Measurements from ENCODE around the gene RIPOR1. TPM values are rescaled to one million over a fixed set of nuclear protein-coding genes. Genes with fewer than 3 reads are reported as not detected.

The RIPOR1 gene
- total RNA-seq, 1 donor from 2014 or later = 73.7 TPM

- intact Hi-C loops (cut with DNase I) = loop anchor here (10.0 kb wide), 1 partner anchor 69 kb away; no protein-coding TSS in a partner anchor
- DNase-seq (no peak), ATAC-seq (ENCODE audit: poor library complexity) (no peak)
Observed at GRCh38 chr16:67565470-67566100, 37.0 kb downstream of the RIPOR1 start.

GRCh38 chr16:67571464-67571863 lies 42.8 kb downstream of the RIPOR1 start:
- DNase-seq (no peak), ATAC-seq (ENCODE audit: poor library complexity) (no peak)
- intact Hi-C loops (cut with DNase I) = no loop called here

GRCh38 chr16:67571981-67572431 lies 43.4 kb downstream of the RIPOR1 start:
- intact Hi-C loops (cut with DNase I) = no loop called here
- ATAC-seq (ENCODE audit: poor library complexity) (no peak), DNase-seq (no peak)

- intact Hi-C loops (cut with DNase I) = no loop called here
- ATAC-seq (ENCODE audit: poor library complexity) (no peak), DNase-seq (no peak)
Observed at GRCh38 chr16:67579686-67580085, 51.1 kb downstream of the RIPOR1 start.

GRCh38 chr16:67580202-67580601 lies 51.6 kb downstream of the RIPOR1 start:
- ATAC-seq (ENCODE audit: poor library complexity) (no peak), DNase-seq (no peak)
- intact Hi-C loops (cut with DNase I) = no loop called here

GRCh38 chr16:67593288-67593687 lies 64.7 kb downstream of the RIPOR1 start:
- DNase-seq (no peak), ATAC-seq (ENCODE audit: poor library complexity) (no peak)
- intact Hi-C loops (cut with DNase I) = no loop called here

GRCh38 chr16:67593701-67594100 lies 65.1 kb downstream of the RIPOR1 start:
- no peak for ATAC-seq (ENCODE audit: poor library complexity)
- no peak for DNase-seq
- intact Hi-C loops (cut with DNase I) = no loop called here

- DNase-seq (no peak), ATAC-seq (ENCODE audit: poor library complexity) (no peak)
- intact Hi-C loops (cut with DNase I) = no loop called here
Observed at GRCh38 chr16:67594256-67594915, 65.8 kb downstream of the RIPOR1 start.

GRCh38 chr16:67594956-67595355 lies 66.3 kb downstream of the RIPOR1 start:
- no peak for ATAC-seq (ENCODE audit: poor library complexity)
- no peak for DNase-seq
- intact Hi-C loops (cut with DNase I) = no loop called here

Other genes with a start within 250 kb of the RIPOR1 start
- 0.89 TPM for gene PLEKHG4, start 249.3 kb upstream of the RIPOR1 start, total RNA-seq
- gene KCTD19, start 202.1 kb upstream of the RIPOR1 start, total RNA-seq = not detected
- not detected for gene LRRC36, start 202.0 kb upstream of the RIPOR1 start, total RNA-seq
- 8.9 TPM for gene TPPP3, start 135.3 kb upstream of the RIPOR1 start, total RNA-seq
- 3.4 TPM for gene ZDHHC1, start 112.4 kb upstream of the RIPOR1 start, total RNA-seq
- 0.89 TPM for gene HSD11B2, start 97.7 kb upstream of the RIPOR1 start, total RNA-seq
- 59.9 TPM for gene ATP6V0D1, start 47.7 kb upstream of the RIPOR1 start, total RNA-seq
- gene AGRP, start 45.3 kb upstream of the RIPOR1 start, total RNA-seq = not detected
- gene CTCF, start 33.7 kb downstream of the RIPOR1 start, total RNA-seq = 24.9 TPM
- gene CARMIL2, start 116.3 kb downstream of the RIPOR1 start, total RNA-seq = 0.05 TPM
- 7.1 TPM for gene ACD, start 131.4 kb downstream of the RIPOR1 start, total RNA-seq
- gene PARD6A, start 132.1 kb downstream of the RIPOR1 start, total RNA-seq = 3.2 TPM
- 8.8 TPM for gene ENKD1, start 137.9 kb downstream of the RIPOR1 start, total RNA-seq
- gene C16orf86, start 138.0 kb downstream of the RIPOR1 start, total RNA-seq = 4.3 TPM
- gene GFOD2, start 190.5 kb downstream of the RIPOR1 start, total RNA-seq = 7.8 TPM